Measurements from ENCODE around the gene RASGEF1C.

DNA sequence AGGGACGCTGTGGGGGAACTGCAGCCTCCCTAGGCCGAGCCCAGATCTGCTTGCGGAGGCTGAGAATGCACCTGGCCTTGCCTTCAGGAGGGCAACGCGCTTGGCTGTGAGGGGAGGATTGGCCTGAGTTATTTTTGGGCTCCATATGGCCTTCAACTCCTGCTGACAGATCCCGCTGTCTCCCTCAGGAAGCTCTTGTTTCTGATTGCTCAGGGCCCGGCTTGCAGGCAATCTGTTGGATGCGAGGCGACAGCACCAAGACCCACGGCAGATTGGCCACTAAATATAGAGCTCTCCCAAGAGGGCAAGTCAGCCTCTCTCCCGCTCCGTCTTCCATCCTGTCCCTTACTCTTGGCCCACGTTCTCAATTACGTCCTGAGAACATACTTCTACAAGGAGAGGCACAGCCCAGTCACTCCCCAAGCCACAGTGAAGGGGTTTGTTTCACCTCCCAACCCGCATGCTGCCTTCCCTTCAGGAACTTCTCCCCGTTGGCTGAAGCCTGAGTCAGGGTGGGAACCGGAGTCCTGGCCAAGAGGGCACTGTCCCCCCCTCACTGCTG, 53.6 kb downstream of the RASGEF1C start:
- TF ChIP-seq POLR2A (IDR thresholded peaks at IDR 0.05): no peak
- TF ChIP-seq, protein P1, sequence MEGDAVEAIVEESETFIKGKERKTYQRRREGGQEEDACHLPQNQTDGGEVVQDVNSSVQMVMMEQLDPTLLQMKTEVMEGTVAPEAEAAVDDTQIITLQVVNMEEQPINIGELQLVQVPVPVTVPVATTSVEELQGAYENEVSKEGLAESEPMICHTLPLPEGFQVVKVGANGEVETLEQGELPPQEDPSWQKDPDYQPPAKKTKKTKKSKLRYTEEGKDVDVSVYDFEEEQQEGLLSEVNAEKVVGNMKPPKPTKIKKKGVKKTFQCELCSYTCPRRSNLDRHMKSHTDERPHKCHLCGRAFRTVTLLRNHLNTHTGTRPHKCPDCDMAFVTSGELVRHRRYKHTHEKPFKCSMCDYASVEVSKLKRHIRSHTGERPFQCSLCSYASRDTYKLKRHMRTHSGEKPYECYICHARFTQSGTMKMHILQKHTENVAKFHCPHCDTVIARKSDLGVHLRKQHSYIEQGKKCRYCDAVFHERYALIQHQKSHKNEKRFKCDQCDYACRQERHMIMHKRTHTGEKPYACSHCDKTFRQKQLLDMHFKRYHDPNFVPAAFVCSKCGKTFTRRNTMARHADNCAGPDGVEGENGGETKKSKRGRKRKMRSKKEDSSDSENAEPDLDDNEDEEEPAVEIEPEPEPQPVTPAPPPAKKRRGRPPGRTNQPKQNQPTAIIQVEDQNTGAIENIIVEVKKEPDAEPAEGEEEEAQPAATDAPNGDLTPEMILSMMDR (IDR thresholded peaks at IDR 0.05): no peak

All from Peyer's patch (tissue), 4 donors.